AG08395 (cell line): ENCODE data around the gene LIG3.
A peak's percentile ranks its signal among the peaks of the same experiment; 100 is the strongest.
"Not testable (repeated sequence)": the region's sequence is repeated elsewhere in the genome, so short reads cannot be mapped to it uniquely, and the experiment has no call there.

ENCODE experiments used
- DNase-seq: peaks from one replicate; pipeline ENCODE4 v3.0.0; 2012; ENCODE audit warnings: mixed read lengths, low spot score

Gene LIG3

DNA sequence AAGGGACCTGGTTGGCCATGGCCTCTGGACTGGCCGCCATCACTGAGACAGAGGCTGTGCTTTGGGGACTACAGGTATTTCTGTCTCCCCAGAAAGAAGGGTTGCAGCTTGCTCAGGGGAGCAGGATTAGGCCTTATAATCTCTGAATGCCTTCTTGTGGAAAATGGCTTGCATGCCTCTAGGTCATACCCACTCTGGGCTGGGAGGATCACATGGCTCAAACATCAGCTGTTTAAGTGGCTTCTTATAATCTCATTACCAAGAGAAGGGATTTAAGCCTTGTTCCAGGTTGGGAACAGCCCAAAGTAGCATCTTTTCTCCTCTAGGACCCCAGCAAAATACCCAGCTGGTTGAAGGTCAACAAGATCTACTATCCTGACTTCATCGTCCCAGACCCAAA lies 19.1 kb downstream of the LIG3 start:
- DNase-seq: no peak

- DNase-seq: not testable (repeated sequence)
These were observed 20.7 kb downstream of the LIG3 start for GRCh38 chr17:35000965-35001364.

DNA sequence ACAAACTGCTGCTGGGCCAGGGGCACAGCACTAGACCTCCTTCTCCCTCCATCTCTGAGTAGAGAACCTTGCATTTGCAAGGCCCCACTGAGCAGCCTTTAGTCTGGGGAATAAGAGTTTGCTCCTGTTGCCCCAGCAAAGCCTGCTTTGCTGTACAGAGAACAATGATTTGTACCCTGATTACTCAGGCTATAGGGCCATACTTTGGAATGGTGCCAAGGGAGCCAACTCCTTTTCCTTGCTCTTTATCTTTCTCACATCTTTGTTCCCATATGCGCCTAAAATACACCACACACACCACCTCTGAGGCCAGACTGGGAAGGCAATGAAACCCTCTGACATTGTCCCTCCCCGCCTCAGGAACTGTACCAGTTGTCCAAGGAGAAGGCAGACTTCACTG lies 21.2 kb downstream of the LIG3 start:
- no peak for DNase-seq

- DNase-seq: no peak
These were observed 22.7 kb downstream of the LIG3 start for GRCh38 chr17:35002876-35003551.

- DNase-seq: no peak
These were observed 23.5 kb downstream of the LIG3 start for GRCh38 chr17:35003778-35004177.

DNA sequence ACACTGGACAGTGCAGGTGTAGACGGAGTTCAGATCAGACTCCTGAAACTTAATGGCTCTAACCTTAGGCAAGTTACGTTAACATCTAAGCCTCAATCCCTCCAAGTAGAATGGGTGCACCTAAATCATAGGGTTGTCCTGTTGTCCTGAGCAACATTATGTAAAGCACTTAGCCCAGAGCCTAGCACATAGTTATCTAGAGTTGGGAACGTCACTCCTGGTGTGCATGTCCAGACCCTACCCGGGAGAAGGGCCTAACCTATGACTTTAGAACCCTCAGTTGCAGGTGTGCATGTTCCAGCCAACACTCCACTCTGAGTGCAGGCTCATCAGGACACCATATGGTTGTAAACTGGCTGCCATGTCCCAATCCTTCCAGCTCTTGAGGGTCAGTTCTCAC lies 26.0 kb downstream of the LIG3 start:
- DNase-seq: no peak

DNA sequence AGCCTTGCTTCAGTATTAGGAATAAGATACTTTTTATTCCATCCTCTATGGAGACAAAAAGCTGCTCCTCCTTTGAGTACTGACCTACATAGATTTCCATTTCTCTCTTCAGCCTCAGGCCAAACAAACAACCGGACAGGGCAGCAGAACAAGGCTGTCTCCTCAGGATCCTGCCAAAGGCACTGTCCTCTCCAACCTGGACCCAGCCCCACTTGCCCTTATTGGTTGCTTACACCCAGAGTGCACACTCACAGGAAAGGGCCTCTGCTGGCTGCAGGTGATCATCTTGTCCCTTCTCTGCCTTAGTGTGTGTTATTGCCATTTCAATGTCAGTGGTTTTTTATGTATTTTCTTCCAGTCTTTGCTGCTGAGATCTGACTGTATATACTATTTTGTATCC lies 26.6 kb downstream of the LIG3 start:
- DNase-seq: no peak

DNA sequence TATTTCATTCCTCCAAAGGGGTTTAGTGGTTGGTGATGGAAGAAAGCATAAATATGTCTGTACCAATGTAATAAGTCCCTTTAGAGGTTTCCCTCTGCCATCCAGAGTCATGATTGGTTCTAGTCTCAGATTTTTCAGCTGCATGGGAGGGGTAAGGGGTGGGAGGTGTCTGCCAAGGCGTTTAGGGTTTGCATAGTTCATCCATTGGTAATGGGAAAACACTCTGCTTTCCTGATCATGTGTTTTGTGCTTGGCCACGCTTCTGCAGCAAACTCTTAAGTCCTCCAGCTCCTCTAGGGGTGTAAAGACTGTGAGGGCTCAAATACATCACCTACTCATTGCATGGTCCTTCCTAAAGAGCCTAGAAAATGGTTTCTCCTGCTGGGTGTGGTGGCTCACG lies 29.8 kb downstream of the LIG3 start:
- peak; percentile 12 for DNase-seq

GRCh38 chr17:35011671-35012216 lies 31.4 kb downstream of the LIG3 start:
- DNase-seq: no peak

- DNase-seq: no peak
These were observed 36.1 kb downstream of the LIG3 start for GRCh38 chr17:35016369-35016768.

DNA sequence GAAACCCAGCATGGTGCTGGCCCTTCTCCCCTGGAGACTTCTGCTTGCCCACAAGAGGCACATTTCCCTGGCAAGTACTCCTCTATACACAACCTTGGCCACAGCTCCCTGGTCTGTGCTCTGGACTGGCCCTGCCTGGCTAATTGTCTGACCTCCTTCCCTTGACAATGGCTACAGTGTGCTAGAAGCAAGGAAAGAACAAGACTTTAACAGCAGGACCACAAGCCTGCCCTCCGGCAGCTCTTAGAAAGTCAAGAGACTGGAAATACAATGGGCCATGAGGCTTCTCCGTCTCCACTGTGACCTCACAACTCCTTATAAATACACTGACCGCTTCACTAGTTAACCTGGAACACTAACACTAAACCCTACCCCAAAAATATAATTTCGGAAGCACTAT lies 36.7 kb downstream of the LIG3 start:
- no peak for DNase-seq

GRCh38 chr17:35018814-35019213 lies 38.5 kb downstream of the LIG3 start:
- no peak for DNase-seq

DNA sequence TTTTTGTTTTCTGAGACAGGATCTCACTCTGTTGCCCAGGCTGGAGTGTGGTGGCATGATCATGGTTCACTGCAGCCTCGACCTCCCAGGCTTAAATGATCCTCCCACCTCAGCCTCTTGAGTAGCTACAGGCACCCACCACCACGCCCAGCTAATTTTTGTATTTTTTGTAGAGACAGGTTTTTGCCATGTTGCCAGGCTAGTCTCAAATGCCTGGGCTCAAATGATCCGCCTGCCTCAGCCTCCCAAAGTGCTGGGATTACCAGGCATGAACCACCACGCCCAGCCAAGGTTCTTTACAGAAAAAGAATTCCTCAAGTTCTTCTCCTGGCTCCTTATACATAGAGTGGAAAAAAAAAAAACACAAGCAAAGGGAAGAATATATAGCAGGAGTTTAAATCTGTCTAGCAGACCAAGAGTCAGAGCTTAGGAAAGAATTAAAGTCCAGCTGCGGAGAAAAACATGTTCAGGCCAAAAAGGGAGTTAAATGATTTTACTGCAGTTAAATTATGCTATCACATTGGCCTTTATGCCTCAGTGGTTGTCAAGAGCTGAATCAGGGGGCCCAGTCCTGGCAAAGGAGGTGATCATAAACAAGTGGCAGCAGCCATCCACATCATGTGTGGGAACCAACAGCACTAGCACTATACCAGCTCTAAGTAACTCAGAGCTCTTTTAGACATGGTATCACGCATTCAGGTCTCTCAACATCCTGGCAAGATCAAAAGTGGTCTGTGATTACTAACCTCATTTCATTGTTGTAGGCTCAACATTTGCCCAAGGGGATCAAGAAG lies 39.3 kb downstream of the LIG3 start:
- DNase-seq: no peak

DNA sequence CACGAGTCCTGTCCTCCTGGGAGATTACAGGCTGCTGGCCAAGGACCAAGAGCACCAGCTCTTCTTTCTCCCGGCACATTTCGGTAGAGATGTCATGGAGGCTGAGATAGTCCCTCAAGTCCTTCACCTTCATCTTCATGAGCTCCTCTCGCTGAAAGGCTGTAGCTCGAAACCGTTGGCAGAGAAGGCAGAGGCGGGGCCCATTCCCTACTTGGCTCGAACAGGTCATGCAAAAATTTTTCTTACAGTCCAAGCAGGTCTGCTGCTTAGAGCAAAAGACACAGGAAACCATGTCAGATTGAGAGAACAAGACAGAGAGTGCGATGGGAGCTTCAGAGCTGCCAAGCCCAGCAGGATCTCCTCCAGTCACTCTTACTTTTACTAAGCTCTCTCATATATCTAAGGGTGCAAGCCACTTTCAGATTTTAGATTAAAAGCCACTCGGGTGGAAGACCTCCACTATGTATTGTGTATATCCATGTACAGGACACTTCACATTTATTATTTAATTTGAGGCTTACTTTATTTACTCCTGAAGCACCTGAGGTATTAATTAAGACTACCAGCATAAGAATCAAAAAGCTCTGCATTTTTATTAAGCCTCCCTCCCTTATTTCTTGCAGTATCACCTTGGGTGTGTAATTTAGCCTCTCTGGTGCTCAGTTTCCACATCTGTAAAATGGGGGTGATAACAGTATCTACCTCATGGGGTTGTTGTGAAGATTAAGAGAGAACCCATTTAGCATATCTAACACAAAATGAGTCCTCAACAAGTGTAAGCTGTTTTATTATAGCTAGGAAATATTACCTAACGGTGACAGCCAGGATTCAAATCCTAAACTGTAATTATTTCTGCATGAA lies 41.4 kb downstream of the LIG3 start:
- DNase-seq: no peak

- DNase-seq: peak; percentile 81
These were observed 42.3 kb downstream of the LIG3 start for GRCh38 chr17:35022536-35023063.

- DNase-seq: no peak
These were observed 43.2 kb downstream of the LIG3 start for GRCh38 chr17:35023538-35023937.

GRCh38 chr17:35025541-35025940 lies 45.2 kb downstream of the LIG3 start:
- DNase-seq: no peak

DNA sequence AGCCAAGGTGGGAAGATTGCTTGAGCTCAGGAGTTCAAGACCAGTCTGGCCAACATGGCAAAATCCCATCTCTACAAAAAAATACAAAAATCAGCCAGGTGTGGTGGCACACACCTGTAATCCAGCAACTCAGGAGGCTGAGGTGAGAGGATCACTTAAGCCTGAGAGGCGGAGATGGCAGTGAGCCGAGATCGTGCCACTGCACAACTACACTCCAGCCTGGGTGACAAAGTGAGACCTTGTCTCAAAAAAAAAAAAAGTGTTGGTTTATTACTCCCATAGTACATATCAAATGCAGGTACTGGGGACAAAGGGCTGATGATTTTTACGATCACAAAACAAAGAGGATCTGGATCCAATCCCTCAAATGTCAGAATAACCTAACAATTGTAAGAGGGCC lies 47.8 kb downstream of the LIG3 start:
- not testable (repeated sequence) for DNase-seq

GRCh38 chr17:35028531-35029262 lies 48.4 kb downstream of the LIG3 start:
- DNase-seq: no peak

DNA sequence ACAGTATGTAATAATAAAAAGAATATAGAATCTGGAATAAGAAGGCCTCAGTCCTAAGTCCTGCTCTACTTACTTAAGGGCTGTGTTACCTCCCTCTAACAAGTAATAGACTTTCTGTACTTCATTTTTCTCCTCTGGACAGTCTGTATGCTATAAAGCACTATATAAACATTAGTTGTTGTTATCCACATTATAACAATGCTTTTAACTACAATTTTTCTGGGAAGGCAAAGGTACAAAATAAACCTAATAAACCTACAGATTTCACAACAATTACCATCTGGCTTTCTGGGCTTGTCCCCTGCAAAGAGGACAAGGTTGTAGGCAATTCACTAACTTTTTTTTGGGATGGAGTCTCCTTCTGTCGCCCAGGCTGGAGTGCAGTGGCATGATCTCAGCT lies 50.5 kb downstream of the LIG3 start:
- DNase-seq: no peak

GRCh38 chr17:35038453-35038852 lies 58.1 kb downstream of the LIG3 start:
- no peak for DNase-seq

DNA sequence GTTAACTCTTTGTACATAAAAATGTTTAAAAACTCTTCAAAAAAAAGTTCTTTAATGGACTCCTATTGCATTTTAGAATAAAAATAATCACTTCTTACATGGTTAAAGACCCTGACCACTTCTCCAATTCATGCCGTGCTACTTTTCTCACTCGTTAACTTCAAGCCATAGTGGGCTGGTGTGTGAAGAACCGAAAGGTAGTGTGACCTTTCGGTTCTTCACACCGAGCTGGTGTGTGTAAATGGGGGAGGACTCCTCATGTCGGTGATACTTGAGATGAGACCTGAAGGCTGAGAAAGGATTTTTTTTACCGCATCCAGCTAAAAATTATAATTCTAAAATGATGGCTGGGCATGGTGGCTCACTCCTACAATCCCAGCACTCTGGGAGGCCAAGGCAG lies 61.1 kb downstream of the LIG3 start:
- no peak for DNase-seq
